HG03139 (cell line): ENCODE data around the gene LRRC4C.

Experiments
- ATAC-seq: cut with Tn5 transposase; IDR thresholded peaks from one replicate; pipeline ENCODE4 v1.9.1; 2021; ENCODE audit not compliant: unreplicated experiment

Gene LRRC4C

GRCh38 chr11:41145420-41145819, 314.0 kb downstream of the LRRC4C start:
- ATAC-seq = no peak

- ATAC-seq = no peak
These were observed 324.5 kb downstream of the LRRC4C start for GRCh38 chr11:41134971-41135370.

- no peak for ATAC-seq
These were observed 326.4 kb downstream of the LRRC4C start for GRCh38 chr11:41133023-41133422.

GRCh38 chr11:41121600-41121999, 337.9 kb downstream of the LRRC4C start:
- ATAC-seq = no peak

GRCh38 chr11:41119484-41119883, 340.0 kb downstream of the LRRC4C start:
- ATAC-seq = no peak

- no peak for ATAC-seq
These were observed 340.9 kb downstream of the LRRC4C start for GRCh38 chr11:41118521-41118920.

- ATAC-seq = no peak
These were observed 342.5 kb downstream of the LRRC4C start for GRCh38 chr11:41116970-41117369.

- no peak for ATAC-seq
These were observed 344.4 kb downstream of the LRRC4C start for GRCh38 chr11:41115066-41115465.

- no peak for ATAC-seq
These were observed 346.3 kb downstream of the LRRC4C start for GRCh38 chr11:41113160-41113559.

- ATAC-seq = no peak
These were observed 348.9 kb downstream of the LRRC4C start for GRCh38 chr11:41110527-41110926.

GRCh38 chr11:41102471-41102870, 357.0 kb downstream of the LRRC4C start:
- no peak for ATAC-seq

GRCh38 chr11:41099654-41100053, 359.8 kb downstream of the LRRC4C start:
- no peak for ATAC-seq

GRCh38 chr11:41085123-41085522, 374.3 kb downstream of the LRRC4C start:
- ATAC-seq = no peak

GRCh38 chr11:41081756-41082285, 377.6 kb downstream of the LRRC4C start:
- ATAC-seq = no peak

- ATAC-seq = no peak
These were observed 385.1 kb downstream of the LRRC4C start for GRCh38 chr11:41074318-41074717.

GRCh38 chr11:41065432-41065831, 394.0 kb downstream of the LRRC4C start:
- ATAC-seq = no peak

- ATAC-seq = no peak
These were observed 401.3 kb downstream of the LRRC4C start for GRCh38 chr11:41058138-41058537.

GRCh38 chr11:41056892-41057569, 402.4 kb downstream of the LRRC4C start:
- no peak for ATAC-seq

- ATAC-seq = no peak
These were observed 405.6 kb downstream of the LRRC4C start for GRCh38 chr11:41053894-41054293.

GRCh38 chr11:41051919-41052635, 407.4 kb downstream of the LRRC4C start:
- ATAC-seq = no peak

GRCh38 chr11:41050791-41051190, 408.7 kb downstream of the LRRC4C start:
- ATAC-seq = no peak

- ATAC-seq = no peak
These were observed 412.2 kb downstream of the LRRC4C start for GRCh38 chr11:41047229-41047628.
